ENCODE data around the gene RAB40C.

RAB40C gene

DNA sequence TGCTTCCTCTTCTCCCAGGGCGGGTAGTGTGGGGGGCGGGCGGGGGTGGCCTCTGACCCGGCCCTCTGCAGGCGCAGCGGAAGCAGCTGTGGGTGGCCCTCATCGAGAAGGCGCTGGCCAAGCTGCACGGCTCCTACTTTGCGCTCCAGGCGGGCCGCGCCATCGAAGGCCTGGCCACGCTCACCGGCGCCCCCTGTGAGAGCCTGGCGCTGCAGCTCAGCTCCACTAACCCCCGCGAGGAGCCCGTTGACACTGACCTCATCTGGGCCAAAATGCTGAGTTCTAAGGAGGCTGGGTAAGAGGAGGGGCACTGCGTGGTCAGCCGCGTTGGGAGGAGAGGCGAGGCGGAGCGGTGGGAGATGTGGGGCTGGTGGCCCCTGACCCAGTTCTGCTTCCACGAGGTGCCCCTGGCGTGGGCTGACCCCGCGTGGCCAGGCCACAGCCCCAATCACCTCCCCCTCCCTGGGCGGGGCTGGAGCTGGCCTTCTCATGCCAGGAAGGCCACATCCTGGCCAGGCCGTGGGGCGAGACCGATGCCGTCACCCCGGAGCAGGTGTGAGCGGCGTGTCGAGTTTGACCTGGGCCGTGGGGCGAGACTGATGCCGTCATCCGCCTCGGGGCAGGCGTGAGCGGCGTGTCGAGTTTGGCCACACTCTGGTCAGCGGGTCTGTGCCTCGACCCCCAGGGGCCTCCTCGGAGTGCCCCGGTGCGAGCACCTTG lies 40.2 kb upstream of the RAB40C start:
- no peak overlapping the region for H3K27ac ChIP-seq (replicated peaks)

DNA sequence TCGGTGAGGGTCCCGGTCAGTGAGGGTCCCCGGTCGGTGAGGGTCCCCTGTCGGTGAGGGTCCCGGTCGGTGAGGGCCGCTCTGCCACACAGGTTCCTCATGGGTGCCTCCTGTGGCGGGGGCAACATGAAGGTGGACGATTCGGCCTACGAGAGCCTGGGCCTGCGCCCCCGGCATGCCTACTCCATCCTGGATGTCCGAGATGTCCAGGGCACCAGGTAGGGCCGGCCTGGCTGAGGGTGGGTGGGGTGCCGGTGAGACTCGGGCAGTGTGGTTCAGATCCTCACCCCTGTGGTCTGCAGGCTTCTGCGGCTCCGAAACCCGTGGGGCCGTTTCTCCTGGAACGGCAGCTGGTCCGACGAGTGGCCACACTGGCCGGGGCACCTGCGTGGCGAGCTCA lies 38.7 kb upstream of the RAB40C start:
- no peak overlapping the region for H3K27ac ChIP-seq (replicated peaks)
- no peaks in the 10 kb centered on the region for H3K27me3 ChIP-seq (ENCODE audit: insufficient read depth, poor library complexity, severe bottlenecking)
- TF ChIP-seq POLR2AphosphoS5 (IDR thresholded peaks at IDR 0.05; ENCODE audit: low read depth) (no peak), SPI1 (IDR thresholded peaks at IDR 0.05; ENCODE audit: borderline replicate concordance, low read depth) (no peak), GABPA (IDR thresholded peaks at IDR 0.05; ENCODE audit: low read depth) (no peak)
- TF ChIP-seq, protein P1, sequence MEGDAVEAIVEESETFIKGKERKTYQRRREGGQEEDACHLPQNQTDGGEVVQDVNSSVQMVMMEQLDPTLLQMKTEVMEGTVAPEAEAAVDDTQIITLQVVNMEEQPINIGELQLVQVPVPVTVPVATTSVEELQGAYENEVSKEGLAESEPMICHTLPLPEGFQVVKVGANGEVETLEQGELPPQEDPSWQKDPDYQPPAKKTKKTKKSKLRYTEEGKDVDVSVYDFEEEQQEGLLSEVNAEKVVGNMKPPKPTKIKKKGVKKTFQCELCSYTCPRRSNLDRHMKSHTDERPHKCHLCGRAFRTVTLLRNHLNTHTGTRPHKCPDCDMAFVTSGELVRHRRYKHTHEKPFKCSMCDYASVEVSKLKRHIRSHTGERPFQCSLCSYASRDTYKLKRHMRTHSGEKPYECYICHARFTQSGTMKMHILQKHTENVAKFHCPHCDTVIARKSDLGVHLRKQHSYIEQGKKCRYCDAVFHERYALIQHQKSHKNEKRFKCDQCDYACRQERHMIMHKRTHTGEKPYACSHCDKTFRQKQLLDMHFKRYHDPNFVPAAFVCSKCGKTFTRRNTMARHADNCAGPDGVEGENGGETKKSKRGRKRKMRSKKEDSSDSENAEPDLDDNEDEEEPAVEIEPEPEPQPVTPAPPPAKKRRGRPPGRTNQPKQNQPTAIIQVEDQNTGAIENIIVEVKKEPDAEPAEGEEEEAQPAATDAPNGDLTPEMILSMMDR (IDR thresholded peaks at IDR 0.05; ENCODE audit: insufficient read depth, low read length) = no peak
- TF ChIP-seq, protein P2, sequence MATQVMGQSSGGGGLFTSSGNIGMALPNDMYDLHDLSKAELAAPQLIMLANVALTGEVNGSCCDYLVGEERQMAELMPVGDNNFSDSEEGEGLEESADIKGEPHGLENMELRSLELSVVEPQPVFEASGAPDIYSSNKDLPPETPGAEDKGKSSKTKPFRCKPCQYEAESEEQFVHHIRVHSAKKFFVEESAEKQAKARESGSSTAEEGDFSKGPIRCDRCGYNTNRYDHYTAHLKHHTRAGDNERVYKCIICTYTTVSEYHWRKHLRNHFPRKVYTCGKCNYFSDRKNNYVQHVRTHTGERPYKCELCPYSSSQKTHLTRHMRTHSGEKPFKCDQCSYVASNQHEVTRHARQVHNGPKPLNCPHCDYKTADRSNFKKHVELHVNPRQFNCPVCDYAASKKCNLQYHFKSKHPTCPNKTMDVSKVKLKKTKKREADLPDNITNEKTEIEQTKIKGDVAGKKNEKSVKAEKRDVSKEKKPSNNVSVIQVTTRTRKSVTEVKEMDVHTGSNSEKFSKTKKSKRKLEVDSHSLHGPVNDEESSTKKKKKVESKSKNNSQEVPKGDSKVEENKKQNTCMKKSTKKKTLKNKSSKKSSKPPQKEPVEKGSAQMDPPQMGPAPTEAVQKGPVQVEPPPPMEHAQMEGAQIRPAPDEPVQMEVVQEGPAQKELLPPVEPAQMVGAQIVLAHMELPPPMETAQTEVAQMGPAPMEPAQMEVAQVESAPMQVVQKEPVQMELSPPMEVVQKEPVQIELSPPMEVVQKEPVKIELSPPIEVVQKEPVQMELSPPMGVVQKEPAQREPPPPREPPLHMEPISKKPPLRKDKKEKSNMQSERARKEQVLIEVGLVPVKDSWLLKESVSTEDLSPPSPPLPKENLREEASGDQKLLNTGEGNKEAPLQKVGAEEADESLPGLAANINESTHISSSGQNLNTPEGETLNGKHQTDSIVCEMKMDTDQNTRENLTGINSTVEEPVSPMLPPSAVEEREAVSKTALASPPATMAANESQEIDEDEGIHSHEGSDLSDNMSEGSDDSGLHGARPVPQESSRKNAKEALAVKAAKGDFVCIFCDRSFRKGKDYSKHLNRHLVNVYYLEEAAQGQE (IDR thresholded peaks at IDR 0.05; ENCODE audit: insufficient replicate concordance, low read depth) = no peak
- DNase-seq (ENCODE audit: low read depth in 1 of 2, low spot score in 1 of 2) = no peak
- no peak overlapping the region for H3K4me3 ChIP-seq (replicated peaks; ENCODE audit: insufficient read depth, low read length)

More for the DNA sequence above, 40.2 kb upstream of the RAB40C start:
- no peaks in the 10 kb centered on the region for H3K27me3 ChIP-seq (ENCODE audit: insufficient read depth, poor library complexity, severe bottlenecking)
- DNase-seq (ENCODE audit: low read depth in 1 of 2, low spot score in 1 of 2) = no peak
- TF ChIP-seq, protein P1 (IDR thresholded peaks at IDR 0.05; ENCODE audit: insufficient read depth, low read length) = no peak
- TF ChIP-seq SPI1 (IDR thresholded peaks at IDR 0.05; ENCODE audit: borderline replicate concordance, low read depth) (no peak), POLR2AphosphoS5 (IDR thresholded peaks at IDR 0.05; ENCODE audit: low read depth) (no peak), GABPA (IDR thresholded peaks at IDR 0.05; ENCODE audit: low read depth) (no peak)
- TF ChIP-seq, protein P2 (IDR thresholded peaks at IDR 0.05; ENCODE audit: insufficient replicate concordance, low read depth) = no peak
- no peak overlapping the region for H3K4me3 ChIP-seq (replicated peaks; ENCODE audit: insufficient read depth, low read length)

DNA sequence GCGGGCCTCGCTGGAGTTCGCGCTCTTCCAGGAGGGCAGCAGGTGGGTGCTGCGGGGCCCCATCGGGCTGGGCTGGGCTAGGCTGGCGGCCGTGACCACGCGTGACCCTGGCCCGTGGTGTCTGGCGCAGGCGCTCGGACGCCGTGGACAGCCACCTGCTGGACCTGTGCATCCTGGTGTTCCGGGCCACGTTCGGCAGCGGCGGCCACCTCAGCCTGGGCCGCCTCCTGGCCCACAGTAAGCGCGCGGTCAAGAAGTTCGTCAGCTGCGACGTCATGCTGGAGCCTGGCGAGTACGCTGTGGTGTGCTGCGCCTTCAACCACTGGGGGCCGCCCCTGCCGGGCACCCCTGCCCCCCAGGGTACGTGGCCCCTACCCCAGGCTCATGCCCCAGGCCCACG lies 37.7 kb upstream of the RAB40C start:
- TF ChIP-seq, protein P2 (IDR thresholded peaks at IDR 0.05; ENCODE audit: insufficient replicate concordance, low read depth) = no peak
- TF ChIP-seq, protein P1 (IDR thresholded peaks at IDR 0.05; ENCODE audit: insufficient read depth, low read length) = no peak
- TF ChIP-seq SPI1 (IDR thresholded peaks at IDR 0.05; ENCODE audit: borderline replicate concordance, low read depth) (no peak), POLR2AphosphoS5 (IDR thresholded peaks at IDR 0.05; ENCODE audit: low read depth) (no peak), GABPA (IDR thresholded peaks at IDR 0.05; ENCODE audit: low read depth) (no peak)
- H3K27ac ChIP-seq (replicated peaks) = no peak overlapping the region
- no peak overlapping the region for H3K4me3 ChIP-seq (replicated peaks; ENCODE audit: insufficient read depth, low read length)
- DNase-seq (ENCODE audit: low read depth in 1 of 2, low spot score in 1 of 2) = no peak
- no peaks in the 10 kb centered on the region for H3K27me3 ChIP-seq (ENCODE audit: insufficient read depth, poor library complexity, severe bottlenecking)

All from HL-60 (cell line).